Activated CD4-positive, CD25-positive, alpha-beta regulatory T cell treated with anti-CD3 and anti-CD28 coated beads, Interleukin-2, amount 50 U/mL, for 16 hours (primary cell): ENCODE data around the gene BDKRB1.

Source experiments
- DNase-seq: peaks from one replicate; pipeline ENCODE4 v3.0.0-alpha.2; 2020; ENCODE audit warnings: low read depth, low spot score

The BDKRB1 gene

GRCh38 chr14:96261772-96262655 is 6.0 kb downstream of the BDKRB1 start:
- DNase-seq, result no peak

DNA sequence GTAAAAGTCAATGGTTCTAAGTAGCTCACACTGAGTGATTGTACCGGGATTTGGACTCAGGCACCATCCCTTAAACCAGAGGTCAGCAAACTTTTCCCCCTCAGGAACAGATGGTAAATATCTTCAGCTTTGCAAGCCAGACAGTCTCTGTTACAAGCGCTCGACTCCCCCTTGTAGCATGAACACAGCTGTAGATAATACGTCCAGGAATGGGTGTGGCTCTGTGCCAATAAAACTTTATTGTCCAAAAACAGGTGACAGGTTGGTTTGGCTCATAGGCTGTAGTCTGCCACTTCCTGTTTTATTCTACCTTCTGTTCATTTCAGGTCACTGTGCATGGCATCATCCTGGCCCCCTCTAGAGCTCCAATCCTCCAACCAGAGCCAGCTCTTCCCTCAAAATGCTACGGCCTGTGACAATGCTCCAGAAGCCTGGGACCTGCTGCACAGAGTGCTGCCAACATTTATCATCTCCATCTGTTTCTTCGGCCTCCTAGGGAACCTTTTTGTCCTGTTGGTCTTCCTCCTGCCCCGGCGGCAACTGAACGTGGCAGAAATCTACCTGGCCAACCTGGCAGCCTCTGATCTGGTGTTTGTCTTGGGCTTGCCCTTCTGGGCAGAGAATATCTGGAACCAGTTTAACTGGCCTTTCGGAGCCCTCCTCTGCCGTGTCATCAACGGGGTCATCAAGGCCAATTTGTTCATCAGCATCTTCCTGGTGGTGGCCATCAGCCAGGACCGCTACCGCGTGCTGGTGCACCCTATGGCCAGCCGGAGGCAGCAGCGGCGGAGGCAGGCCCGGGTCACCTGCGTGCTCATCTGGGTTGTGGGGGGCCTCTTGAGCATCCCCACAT is 7.6 kb downstream of the BDKRB1 start:
- no peak for DNase-seq

- DNase-seq, result no peak
These were observed 8.2 kb downstream of the BDKRB1 start for GRCh38 chr14:96264200-96264553.

DNA sequence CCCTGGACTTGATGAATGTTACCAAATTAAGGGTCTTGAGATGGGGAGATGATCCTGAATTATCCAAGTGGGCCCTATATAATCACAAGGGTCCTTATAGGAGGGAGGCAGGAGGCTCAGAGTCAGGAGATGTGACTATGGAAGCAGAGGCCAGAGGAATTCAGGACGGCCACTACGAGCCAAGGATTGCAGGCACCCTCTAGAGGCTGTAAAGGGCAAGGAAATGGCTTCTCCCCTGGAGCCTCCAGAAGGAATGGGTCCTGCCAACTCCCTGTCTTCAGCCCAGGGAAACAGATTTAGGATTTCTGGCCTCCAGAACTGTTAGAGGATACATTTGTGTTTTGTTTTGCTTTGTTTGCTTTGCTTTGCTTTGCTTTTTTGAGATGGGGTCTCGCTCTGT is 8.8 kb downstream of the BDKRB1 start:
- DNase-seq, result no peak

GRCh38 chr14:96265383-96266095 is 9.5 kb downstream of the BDKRB1 start:
- no peak for DNase-seq

DNA sequence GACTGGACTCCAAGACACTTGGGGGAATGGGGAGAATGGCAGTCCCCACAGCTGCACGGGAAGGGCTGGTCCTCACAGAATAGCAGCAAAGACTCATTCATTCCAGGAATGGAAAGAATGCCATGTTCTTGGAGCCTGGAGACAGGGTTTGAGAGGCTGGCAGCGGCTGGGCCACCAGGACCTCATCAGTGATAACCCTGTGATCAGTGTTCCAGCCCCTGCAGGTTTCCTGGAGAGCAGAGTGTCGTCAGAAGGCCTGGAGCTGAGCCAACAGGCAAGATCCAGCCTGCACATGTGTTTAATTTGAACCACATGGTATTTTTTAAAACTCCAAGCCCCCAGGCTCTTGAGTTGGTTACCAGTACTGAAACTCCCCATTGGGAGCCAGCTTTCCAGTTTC is 11.3 kb downstream of the BDKRB1 start:
- DNase-seq, result no peak

GRCh38 chr14:96267916-96268315 is 11.9 kb downstream of the BDKRB1 start:
- DNase-seq, result no peak

DNA sequence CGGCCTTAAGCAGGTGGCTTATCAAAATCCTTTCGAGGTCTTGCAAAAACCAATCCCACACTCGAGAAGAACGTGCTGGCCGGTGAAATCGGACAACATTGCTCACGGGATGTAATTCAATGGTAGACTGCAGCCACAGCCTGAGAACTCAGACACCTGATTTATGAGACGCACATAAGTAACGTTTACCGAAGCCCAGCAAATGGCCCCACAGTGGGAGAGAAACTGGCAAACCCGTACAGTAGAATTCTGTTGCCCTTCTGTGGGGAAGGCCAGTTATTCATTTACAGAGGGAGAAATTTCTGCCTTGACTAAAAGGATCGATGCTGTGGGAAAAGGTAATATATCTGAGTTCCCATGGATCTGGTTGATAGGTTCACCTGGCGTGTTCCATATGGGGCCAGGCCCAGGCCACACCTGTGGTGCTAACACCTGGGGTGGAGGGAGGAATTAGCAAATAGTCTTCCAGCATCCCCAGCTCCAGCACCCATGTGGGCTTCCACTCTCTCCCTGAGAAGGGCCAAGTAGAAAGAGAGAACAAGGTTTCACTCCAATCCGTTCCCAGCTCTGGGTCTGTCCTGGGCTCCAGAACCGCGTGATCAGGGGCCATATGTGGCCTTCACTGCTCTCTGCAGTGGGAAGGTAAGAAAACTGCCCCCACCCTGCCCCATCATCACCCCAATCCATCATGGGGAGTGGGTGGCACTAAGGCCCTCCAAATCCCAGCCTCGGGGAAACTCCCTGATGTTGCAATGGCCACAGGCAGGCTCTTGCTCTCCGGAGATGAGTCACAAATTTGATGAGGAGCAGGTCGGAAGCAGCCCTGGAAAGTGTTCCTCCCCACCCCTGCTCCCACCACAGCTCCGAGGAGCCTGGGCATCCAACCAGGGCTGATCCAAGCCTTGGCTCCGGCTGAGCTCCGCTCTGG is 12.7 kb downstream of the BDKRB1 start:
- DNase-seq, result no peak

- no peak for DNase-seq
These were observed 13.3 kb downstream of the BDKRB1 start for GRCh38 chr14:96269359-96269710.

DNA sequence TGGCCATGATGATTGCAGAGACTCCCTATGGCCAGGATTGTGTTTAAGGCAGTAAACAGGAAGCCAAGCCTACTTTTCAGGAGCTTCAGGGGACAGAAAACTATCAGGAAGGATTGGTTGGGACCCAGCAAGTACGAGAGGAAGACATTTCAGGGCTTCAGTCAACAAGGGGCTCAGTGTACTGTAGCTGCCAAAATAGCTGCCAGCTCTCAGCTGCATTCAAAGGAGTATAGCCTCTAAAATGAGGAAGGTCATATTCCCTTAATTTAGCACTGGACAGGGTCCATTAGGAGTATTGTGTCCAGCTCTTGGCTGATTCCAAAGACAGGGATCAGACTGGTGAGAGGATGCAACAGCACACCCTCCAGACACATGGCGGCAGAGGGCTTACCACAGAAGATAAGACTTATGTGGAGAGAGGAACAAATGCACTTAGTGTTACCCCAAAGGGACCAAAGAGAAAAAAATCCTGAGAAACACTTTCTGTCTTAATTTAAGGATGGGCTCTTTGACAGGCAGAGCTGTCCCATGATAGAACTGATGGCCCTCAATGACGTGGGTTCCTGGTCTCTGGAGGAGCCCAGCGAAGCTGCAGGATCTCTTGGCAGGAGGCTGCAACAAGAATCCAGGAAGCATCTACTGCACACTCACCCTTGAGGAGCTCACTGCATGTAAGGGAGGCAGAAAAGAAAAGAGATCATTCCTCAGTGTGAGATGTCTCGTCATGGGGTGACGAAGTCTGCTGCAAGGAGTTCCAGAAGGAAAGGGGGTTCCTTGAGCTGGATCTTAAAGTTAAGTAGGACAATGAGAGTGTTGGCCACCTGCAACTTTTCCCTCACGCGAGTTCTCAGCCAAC is 14.8 kb downstream of the BDKRB1 start:
- no peak for DNase-seq

- no peak for DNase-seq
These were observed 15.4 kb downstream of the BDKRB1 start for GRCh38 chr14:96271421-96271762.

GRCh38 chr14:96272777-96273473 is 16.9 kb downstream of the BDKRB1 start:
- DNase-seq, result no peak

GRCh38 chr14:96273629-96274028 is 17.6 kb downstream of the BDKRB1 start:
- DNase-seq, result no peak

- DNase-seq, result no peak
These were observed 18.1 kb downstream of the BDKRB1 start for GRCh38 chr14:96274122-96274521.

- DNase-seq, result no peak
These were observed 18.5 kb downstream of the BDKRB1 start for GRCh38 chr14:96274543-96274942.

DNA sequence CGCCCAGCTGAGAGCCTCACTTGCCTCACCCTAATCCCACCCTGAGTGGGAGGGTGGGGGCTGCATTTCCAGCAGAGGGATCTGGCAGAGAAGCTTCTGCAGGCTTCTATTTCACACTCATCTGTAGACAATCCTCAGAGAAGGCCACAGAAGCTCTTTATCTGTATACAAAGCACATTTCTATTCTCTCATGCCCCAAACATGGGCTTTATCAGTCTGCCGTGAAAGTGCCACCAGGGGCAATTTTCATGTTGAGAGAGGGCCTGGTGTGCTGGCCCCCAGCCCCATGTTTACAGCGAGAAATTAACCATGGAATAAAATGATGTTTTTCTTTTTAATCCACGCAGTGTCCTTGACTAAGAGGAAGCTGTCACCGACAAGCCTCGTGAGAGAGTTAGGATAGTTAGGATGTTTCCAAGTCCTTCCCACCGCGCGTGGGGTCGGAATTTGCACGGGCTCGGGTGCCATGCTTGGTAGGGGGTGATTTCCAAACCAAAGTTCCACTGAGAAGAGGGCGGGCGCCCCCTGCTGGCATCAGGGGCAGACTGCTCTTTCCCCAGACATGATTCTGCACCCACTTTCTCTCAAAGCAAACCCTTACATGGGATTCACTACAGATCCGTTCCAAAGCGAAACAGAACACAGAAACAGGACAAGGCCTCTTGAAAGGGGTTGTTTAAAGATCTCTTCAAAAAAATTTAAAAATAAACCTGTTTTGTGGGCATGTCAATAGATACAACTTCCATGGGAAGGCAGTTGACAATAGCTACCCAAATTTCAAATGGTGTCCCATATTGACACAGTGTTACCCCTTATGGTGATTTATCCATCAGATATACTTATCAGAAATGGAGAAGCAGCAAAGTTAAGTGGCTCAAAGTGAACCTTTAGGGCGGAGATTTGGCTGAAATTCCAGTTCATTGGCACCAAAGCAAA is 19.4 kb downstream of the BDKRB1 start:
- peak; percentile 41 for DNase-seq

GRCh38 chr14:96277890-96278289 is 21.9 kb downstream of the BDKRB1 start:
- DNase-seq, result no peak

DNA sequence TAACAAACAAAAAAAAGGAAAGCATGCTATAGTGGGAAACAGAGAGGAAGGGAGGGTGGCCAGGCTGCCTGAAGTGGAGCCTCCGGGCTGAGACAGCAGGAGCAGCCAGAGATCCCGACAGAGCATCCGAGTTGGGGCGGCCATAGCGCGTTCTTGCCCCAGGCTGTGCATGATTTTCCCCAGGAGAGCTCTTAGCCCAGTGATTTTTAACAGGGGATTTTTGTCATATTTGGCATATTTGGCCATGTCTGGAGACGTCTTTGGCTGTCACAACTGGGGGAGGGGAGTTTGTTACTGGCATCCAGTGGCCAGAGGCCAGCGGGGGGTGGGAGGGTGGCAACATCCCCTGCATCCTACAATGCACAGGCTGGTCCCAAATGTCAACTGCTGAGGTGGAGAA is 23.6 kb downstream of the BDKRB1 start:
- DNase-seq, result no peak

DNA sequence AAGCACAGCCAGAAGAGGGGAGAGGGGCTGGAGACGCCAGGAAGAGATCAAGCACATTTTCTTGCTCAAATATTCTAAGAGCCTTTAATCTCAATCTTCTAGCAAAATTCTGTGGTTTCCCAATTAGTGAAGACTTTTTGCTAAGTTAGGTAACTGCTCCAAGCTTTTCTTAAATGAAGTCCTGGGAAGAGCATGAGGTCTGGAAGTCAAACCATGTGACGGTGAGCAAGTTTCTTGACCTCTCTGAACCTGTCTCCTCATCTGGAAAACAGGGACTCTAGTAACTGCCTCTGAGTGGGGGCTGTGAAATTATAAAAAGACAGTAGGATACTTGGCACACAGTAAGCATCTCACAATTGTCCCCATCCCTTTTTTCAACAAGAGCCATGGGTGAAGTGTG is 24.1 kb downstream of the BDKRB1 start:
- DNase-seq, result no peak
